Natural killer cell (primary cell): ENCODE data around the gene DPYD. TPM values are rescaled to one million over a fixed set of nuclear protein-coding genes. Genes with fewer than 3 reads are reported as not detected.

ENCODE experiments used
- ATAC-seq, 3 donors: fragments of 150-1000 bp in 2 of 3; fragments of 200-7000 bp in 1 of 3; cut with Tn5 transposase; 1 replicate in 1 of 3; 2 replicates in 2 of 3; pipeline ENCODE4 v1.10.0; 2021; ENCODE audit warnings: mild to moderate bottlenecking in 2 of 3, moderate library complexity in 2 of 3
- DNase-seq, 2 donors: peaks; one replicate each; pipeline versions ENCODE4 v3.0.0 to v3.0.0-alpha.2; 2013 to 2021; ENCODE audit warnings: mixed read lengths in 1 of 2
- H3K27ac ChIP-seq: one replicate; pipeline ENCODE4 v1.5.1; 2013; ENCODE audit warnings: mild to moderate bottlenecking, low read length
- H3K27me3 ChIP-seq: one replicate; pipeline ENCODE4 v1.6.1; 2013; ENCODE audit warnings: low read length; ENCODE audit not compliant: control insufficient read depth, insufficient read depth
- H3K36me3 ChIP-seq: one replicate; pipeline ENCODE4 v1.6.1; 2013; ENCODE audit warnings: low read length; ENCODE audit not compliant: control insufficient read depth, insufficient read depth
- H3K4me1 ChIP-seq: one replicate; pipeline ENCODE4 v1.6.1; 2013; ENCODE audit warnings: low read length; ENCODE audit not compliant: control insufficient read depth, insufficient read depth
- H3K4me3 ChIP-seq: one replicate; pipeline ENCODE4 v1.5.1; 2013; ENCODE audit warnings: low read length
- H3K9me3 ChIP-seq: one replicate; pipeline ENCODE4 v1.6.1; 2013; ENCODE audit warnings: low read length; ENCODE audit not compliant: control insufficient read depth, insufficient read depth
- H3K27ac Mint-ChIP-seq, 2 donors: one replicate each; pipeline ENCODE4 v1.8.0; 2022; ENCODE audit warnings: mild to moderate bottlenecking in 2 of 2, mixed read lengths in 2 of 2, moderate library complexity in 1 of 2
- H3K27me3 Mint-ChIP-seq, 2 donors: one replicate each; pipeline ENCODE4 v1.8.0; 2022; ENCODE audit warnings: low read depth in 2 of 2, mixed read lengths in 2 of 2
- H3K36me3 Mint-ChIP-seq: one replicate; pipeline ENCODE4 v1.8.0; 2022; ENCODE audit warnings: mixed read lengths
- H3K4me1 Mint-ChIP-seq, 2 donors: one replicate each; pipeline ENCODE4 v1.8.0; 2022; ENCODE audit warnings: mixed read lengths in 2 of 2
- H3K4me3 Mint-ChIP-seq: one replicate; pipeline ENCODE4 v1.8.0; 2022; ENCODE audit warnings: mild to moderate bottlenecking, moderate library complexity, mixed read lengths
- H3K9me3 Mint-ChIP-seq, 2 donors: one replicate each; pipeline ENCODE4 v1.8.0; 2022; ENCODE audit warnings: mixed read lengths in 2 of 2
- WGBS: methylation state at CpG from one replicate; pipeline ENCODE4 v1.1.7; 2013; ENCODE audit warnings: missing lambda C conversion rate; ENCODE audit not compliant: insufficient coverage; 5-methylcytosine and 5-hydroxymethylcytosine counted together
- intact Hi-C: fragments of 100-400 bp; cut with micrococcal nuclease; formaldehyde crosslinking; loops from one replicate; pipeline ENCODE4 v1.14.2; 2022
- total RNA-seq, 4 donors: library from RNA; stranded (reverse); fragments of 120-200 nt in 1 of 4; gene quantifications; one replicate each; pipeline versions ENCODE4 v1.2.3 to v1.2.4, GENCODE V29; 2013 to 2022
- TF ChIP-seq, protein P1 (sequence below): fragments of 200-600 bp; IDR thresholded peaks from one replicate; pipeline ENCODE4 v1.8.0; 2022; ENCODE audit warnings: antibody characterized with exemption

Gene DPYD
- total RNA-seq, 3 donors from 2014 or later (not counting 1 experiment from before 2014, with no cell fraction given): 56.6 to 66.7 (median 56.9) TPM

DNA sequence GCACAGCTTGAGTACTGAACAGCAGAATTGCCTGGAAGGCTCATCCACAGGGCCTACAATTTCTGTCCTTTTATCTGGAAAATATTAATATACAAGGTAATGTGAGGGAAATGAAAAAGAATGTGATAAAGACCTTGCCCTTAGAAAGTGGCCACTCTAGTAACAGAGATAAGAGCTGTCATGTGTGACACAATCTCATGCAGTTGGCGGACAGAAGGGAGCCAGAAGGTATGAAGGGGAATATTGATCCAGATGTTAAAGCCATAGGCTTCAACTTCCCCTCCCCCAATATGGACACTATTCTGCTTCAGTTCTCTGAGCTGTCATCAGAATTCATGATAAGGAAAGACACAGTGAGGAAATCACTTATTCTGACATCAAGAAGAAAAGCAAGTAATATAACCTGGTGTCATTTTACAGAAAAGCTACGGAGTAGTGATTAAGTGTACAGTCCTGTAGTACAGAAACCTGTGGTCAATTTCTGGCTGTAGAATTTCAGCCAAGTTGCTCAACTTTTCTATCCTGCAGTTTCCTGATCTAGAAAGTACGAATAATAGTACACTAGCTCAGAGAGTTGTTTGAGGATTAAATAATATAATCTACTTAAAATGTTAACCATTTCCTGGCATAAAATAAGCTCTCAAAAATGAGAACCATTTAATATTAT lies 572.1 kb downstream of the DPYD start:
- Mint-ChIP-seq H3K27ac (no peak overlapping the region), H3K4me3 (no peak overlapping the region), H3K9me3 (no peaks in the 10 kb centered on the region), H3K4me1 (no peaks in the 10 kb centered on the region), H3K36me3 (no peaks in the 10 kb centered on the region), H3K27me3 (no peaks in the 10 kb centered on the region)
- WGBS: 94% methylated on average over 1 of the region's 3 CpGs
- intact Hi-C loops: no loop called here
- Histone ChIP-seq H3K9me3 (no peaks in the 10 kb centered on the region), H3K4me1 (no peaks in the 10 kb centered on the region), H3K4me3 (no peak overlapping the region), H3K36me3 (no peaks in the 10 kb centered on the region), H3K27me3 (no peaks in the 10 kb centered on the region), H3K27ac (no peak overlapping the region)
- ATAC-seq: no peak
- no peak for DNase-seq
- TF ChIP-seq, protein P1, sequence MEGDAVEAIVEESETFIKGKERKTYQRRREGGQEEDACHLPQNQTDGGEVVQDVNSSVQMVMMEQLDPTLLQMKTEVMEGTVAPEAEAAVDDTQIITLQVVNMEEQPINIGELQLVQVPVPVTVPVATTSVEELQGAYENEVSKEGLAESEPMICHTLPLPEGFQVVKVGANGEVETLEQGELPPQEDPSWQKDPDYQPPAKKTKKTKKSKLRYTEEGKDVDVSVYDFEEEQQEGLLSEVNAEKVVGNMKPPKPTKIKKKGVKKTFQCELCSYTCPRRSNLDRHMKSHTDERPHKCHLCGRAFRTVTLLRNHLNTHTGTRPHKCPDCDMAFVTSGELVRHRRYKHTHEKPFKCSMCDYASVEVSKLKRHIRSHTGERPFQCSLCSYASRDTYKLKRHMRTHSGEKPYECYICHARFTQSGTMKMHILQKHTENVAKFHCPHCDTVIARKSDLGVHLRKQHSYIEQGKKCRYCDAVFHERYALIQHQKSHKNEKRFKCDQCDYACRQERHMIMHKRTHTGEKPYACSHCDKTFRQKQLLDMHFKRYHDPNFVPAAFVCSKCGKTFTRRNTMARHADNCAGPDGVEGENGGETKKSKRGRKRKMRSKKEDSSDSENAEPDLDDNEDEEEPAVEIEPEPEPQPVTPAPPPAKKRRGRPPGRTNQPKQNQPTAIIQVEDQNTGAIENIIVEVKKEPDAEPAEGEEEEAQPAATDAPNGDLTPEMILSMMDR: no peak

DNA sequence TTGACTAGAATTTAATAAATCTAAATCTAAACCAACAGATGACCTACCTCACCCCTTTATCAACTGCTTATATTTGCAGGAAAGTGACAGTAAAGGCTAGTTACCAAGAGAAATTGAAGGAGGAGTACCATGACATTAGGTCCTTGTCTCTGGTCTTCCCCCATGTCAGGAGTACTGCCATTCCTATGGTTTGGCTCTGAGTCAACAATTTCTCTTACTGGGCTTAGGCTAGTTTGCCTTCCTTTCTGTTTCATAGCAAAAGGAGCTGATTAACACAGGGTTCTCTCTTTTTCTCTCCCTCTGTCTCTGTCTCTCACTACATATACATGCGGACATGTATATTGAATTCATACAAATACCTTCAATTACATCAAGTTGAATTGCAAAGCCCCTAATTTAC lies 579.9 kb downstream of the DPYD start:
- intact Hi-C loops: no loop called here
- Mint-ChIP-seq H3K9me3 (no peaks in the 10 kb centered on the region), H3K36me3 (no peaks in the 10 kb centered on the region), H3K27ac (no peak overlapping the region), H3K27me3 (no peaks in the 10 kb centered on the region), H3K4me1 (no peaks in the 10 kb centered on the region), H3K4me3 (no peak overlapping the region)
- no peak for DNase-seq
- no peak overlapping the region for H3K4me3 ChIP-seq
- H3K4me1 ChIP-seq: no peaks in the 10 kb centered on the region
- H3K27ac ChIP-seq: no peak overlapping the region
- 100% methylated on average over 1 of the region's 1 CpG for WGBS
- TF ChIP-seq, protein P1: no peak
- no peaks in the 10 kb centered on the region for H3K9me3 ChIP-seq
- no peaks in the 10 kb centered on the region for H3K36me3 ChIP-seq
- H3K27me3 ChIP-seq: no peaks in the 10 kb centered on the region
- no peak for ATAC-seq

DNA sequence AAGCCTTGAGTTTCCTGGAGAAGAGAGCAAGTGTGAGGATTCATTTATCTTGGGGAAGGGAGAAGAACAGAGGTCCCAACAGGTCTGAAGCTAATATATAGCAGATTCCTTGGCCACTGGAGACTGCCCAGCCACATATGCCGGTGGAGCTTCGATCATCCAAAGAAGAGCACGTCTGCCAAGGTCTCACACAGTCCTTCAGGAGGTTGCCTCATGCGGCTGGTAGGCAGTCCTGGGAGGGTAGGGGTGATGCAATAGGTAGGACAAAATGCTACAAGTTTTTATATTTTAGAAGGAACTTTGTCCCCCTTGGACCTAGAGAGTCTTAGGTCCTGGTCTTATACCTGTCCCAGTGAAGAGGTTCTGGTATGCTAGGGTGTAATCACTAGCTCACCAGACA lies 582.5 kb downstream of the DPYD start:
- intact Hi-C loops: no loop called here

More for the DNA sequence above, 582.5 kb downstream of the DPYD start:
- 94% methylated on average over 4 of the region's 4 CpGs for WGBS
- no peaks in the 10 kb centered on the region for H3K36me3 ChIP-seq
- no peak overlapping the region for H3K27ac Mint-ChIP-seq
- H3K9me3 ChIP-seq: no peaks in the 10 kb centered on the region
- H3K36me3 Mint-ChIP-seq: no peaks in the 10 kb centered on the region
- H3K4me1 ChIP-seq: no peaks in the 10 kb centered on the region
- no peak overlapping the region for H3K4me3 ChIP-seq
- DNase-seq (no peak), ATAC-seq (no peak)
- no peak overlapping the region for H3K4me3 Mint-ChIP-seq
- TF ChIP-seq, protein P1: no peak
- H3K4me1 Mint-ChIP-seq: no peaks in the 10 kb centered on the region
- H3K27me3 ChIP-seq: no peaks in the 10 kb centered on the region
- no peaks in the 10 kb centered on the region for H3K27me3 Mint-ChIP-seq
- no peaks in the 10 kb centered on the region for H3K9me3 Mint-ChIP-seq
- H3K27ac ChIP-seq: no peak overlapping the region
